MCF 10A (cell line): Measurements from ENCODE around the gene TMEM38A. TPM values are rescaled to one million over a fixed set of nuclear protein-coding genes. Genes with fewer than 3 reads are reported as not detected.
A peak's percentile ranks its signal among the peaks of the same experiment; 100 is the strongest.
"Not testable (repeated sequence)": the region's sequence is repeated elsewhere in the genome, so short reads cannot be mapped to it uniquely, and the experiment has no call there.

Experiments
- BruUV-seq: library from RNA; stranded (reverse); fragments of 400-500 nt; replicated peaks from 2 replicates; lab custom pipeline; 2021; lab: Mats Ljungman, UMichigan
- CTCF ChIA-PET: fragments of 300-600 bp; sonication (Branson Sonifier 250); formaldehyde crosslinking; extraction: SDS; loops from one replicate; lab custom pipeline; 2021; ENCODE audit warnings: antibody characterized with exemption, inconsistent platforms; lab: Yijun Ruan, JAX
- POLR2A ChIA-PET: fragments of 300-600, 350-650 bp; sonication (Branson Sonifier 250); formaldehyde crosslinking; extraction: SDS; loops from one replicate; lab custom pipeline; 2020; ENCODE audit warnings: antibody characterized with exemption, inconsistent platforms; lab: Yijun Ruan, JAX
- DNase-seq: peaks from one replicate; pipeline ENCODE4 v3.0.0-alpha.2; 2018; ENCODE audit not compliant: unreplicated experiment
- H3K27ac Mint-ChIP-seq: one replicate; pipeline ENCODE4 v1.8.0; 2022; ENCODE audit warnings: mild to moderate bottlenecking, low read depth, mixed read lengths; ENCODE audit not compliant: unreplicated experiment
- H3K27me3 Mint-ChIP-seq: one replicate; pipeline ENCODE4 v1.8.0; 2022; ENCODE audit warnings: mixed read lengths; ENCODE audit not compliant: insufficient read depth, unreplicated experiment
- H3K36me3 Mint-ChIP-seq: one replicate; pipeline ENCODE4 v1.8.0; 2022; ENCODE audit warnings: mild to moderate bottlenecking, moderate library complexity, mixed read lengths; ENCODE audit not compliant: insufficient read depth, unreplicated experiment
- H3K4me1 Mint-ChIP-seq: one replicate; pipeline ENCODE4 v1.8.0; 2022; ENCODE audit warnings: mixed read lengths; ENCODE audit not compliant: insufficient read depth, unreplicated experiment
- H3K4me3 Mint-ChIP-seq: one replicate; pipeline ENCODE4 v1.8.0; 2022; ENCODE audit warnings: mild to moderate bottlenecking, moderate library complexity, mixed read lengths; ENCODE audit not compliant: unreplicated experiment
- H3K9me3 Mint-ChIP-seq: one replicate; pipeline ENCODE4 v1.8.0; 2022; ENCODE audit warnings: mixed read lengths; ENCODE audit not compliant: unreplicated experiment
- intact Hi-C: fragments of 100-400 bp; cut with micrococcal nuclease; formaldehyde crosslinking; loops from 2 replicates; pipeline ENCODE4 v1.14.1; 2022
- total RNA-seq: library from RNA; stranded (reverse); gene quantifications from 2 replicates; pipeline ENCODE4 v1.2.3, GENCODE V29; 2022
- TF ChIP-seq, protein P1 (sequence below): fragments of 200-600 bp; IDR thresholded peaks from one replicate; pipeline ENCODE4 v1.8.0; 2022; ENCODE audit warnings: antibody characterized with exemption, mild to moderate bottlenecking; ENCODE audit not compliant: unreplicated experiment

Gene TMEM38A
- total RNA-seq, 1 experiment from 2014 or later = 2.1 TPM

DNA sequence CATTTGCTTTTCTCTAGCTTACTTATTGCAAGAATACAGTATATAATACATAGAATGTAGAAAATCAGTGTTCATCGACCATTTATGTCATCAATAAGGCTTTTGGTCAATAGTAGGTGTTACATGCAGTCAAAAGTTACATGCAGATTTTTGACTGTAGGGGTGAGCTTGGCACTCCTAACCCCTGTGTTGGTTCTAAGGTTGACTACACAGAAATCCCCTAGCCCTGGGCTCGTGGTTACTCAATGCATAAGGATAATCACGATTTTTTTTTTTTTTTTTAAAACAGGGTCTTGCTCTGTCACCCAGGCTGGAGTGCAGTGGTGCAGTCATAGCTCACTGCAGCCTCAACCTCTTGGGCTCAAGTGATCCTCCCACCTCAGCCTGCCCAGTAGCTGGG, 54.7 kb downstream of the TMEM38A start:
- ChIA-PET POLR2A (interaction anchor here (0.8 to 1.7 kb wide), 4 partner anchors 18 to 55 kb away, joined by 3 to 5 read pairs (median 4); partner anchors contain the start of gene TMEM38A), CTCF (interaction anchor here (0.6 to 6.9 kb wide), 9 partner anchors 12 to 254 kb away, joined by 3 to 53 read pairs (median 5); no protein-coding TSS in a partner anchor)
- intact Hi-C loops = loop anchor here (2.0 kb wide), 1 partner anchor 63 kb away; no protein-coding TSS in a partner anchor
- Mint-ChIP-seq H3K9me3 (no peaks in the 10 kb centered on the region), H3K4me1 (peaks cover 16% of the 10 kb centered on the region), H3K4me3 (no peak overlapping the region), H3K27me3 (no peaks in the 10 kb centered on the region), H3K36me3 (no peaks in the 10 kb centered on the region), H3K27ac (no peak overlapping the region)
- BruUV-seq = no TSS peak
- DNase-seq = no peak
- TF ChIP-seq, protein P1, sequence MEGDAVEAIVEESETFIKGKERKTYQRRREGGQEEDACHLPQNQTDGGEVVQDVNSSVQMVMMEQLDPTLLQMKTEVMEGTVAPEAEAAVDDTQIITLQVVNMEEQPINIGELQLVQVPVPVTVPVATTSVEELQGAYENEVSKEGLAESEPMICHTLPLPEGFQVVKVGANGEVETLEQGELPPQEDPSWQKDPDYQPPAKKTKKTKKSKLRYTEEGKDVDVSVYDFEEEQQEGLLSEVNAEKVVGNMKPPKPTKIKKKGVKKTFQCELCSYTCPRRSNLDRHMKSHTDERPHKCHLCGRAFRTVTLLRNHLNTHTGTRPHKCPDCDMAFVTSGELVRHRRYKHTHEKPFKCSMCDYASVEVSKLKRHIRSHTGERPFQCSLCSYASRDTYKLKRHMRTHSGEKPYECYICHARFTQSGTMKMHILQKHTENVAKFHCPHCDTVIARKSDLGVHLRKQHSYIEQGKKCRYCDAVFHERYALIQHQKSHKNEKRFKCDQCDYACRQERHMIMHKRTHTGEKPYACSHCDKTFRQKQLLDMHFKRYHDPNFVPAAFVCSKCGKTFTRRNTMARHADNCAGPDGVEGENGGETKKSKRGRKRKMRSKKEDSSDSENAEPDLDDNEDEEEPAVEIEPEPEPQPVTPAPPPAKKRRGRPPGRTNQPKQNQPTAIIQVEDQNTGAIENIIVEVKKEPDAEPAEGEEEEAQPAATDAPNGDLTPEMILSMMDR = no peak

DNA sequence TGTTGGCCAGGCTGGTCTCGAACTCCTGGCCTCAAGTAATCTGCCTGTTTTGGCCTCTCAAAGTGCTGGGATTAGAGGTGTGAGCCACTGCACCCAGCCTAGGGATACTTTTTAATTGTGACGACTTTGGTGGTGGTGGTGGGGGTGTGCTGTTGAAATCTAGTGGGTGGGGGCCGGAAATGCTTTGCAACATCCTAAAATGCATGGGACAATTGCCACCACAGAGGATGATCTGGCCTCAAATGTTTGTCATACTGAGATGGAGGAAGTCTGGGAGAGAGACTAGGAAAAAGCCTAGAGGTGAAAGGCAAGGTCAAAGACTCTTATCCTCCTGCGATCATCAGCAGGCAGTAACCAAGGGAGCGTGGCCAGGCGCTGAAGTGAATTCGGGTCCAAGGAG, 60.1 kb downstream of the TMEM38A start:
- ChIA-PET POLR2A (interaction anchor here (1.7 to 6.2 kb wide), 3 partner anchors 13 to 61 kb away, joined by 3 to 119 read pairs (median 26); partner anchors contain the start of genes SMIM7 and TMEM38A), CTCF (interaction anchor here (0.9 kb wide), 1 partner anchor 13 kb away, joined by 3 read pairs; no protein-coding TSS in a partner anchor)
- no TSS peak for BruUV-seq
- no peak for DNase-seq
- TF ChIP-seq, protein P1 = no peak
- no peak overlapping the region for H3K4me3 Mint-ChIP-seq
- no peaks in the 10 kb centered on the region for H3K36me3 Mint-ChIP-seq
- H3K27me3 Mint-ChIP-seq = no peaks in the 10 kb centered on the region
- intact Hi-C loops = no loop called here
- no peak overlapping the region for H3K27ac Mint-ChIP-seq
- H3K4me1 Mint-ChIP-seq = peaks cover 18% of the 10 kb centered on the region
- no peaks in the 10 kb centered on the region for H3K9me3 Mint-ChIP-seq

DNA sequence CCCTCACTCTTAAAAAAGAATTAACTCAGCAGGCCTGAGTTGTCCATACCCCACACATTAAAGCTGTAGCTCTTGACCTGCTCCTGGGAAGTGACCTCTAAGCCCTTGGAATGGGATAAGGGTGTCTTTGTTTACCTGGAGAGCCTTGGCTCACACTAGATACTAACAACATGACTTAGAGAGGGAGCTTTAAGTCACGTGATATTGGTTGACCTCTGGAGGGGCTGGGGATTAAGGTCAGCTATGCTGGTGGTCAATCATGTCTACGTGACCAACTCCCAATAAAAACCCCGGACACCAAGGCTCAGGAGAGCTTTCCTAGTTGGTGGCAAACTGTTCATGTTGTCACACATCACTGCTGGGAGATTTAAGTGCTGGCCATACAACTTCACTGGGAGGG, 61.7 kb downstream of the TMEM38A start:
- ChIA-PET POLR2A (interaction anchor here (0.8 to 6.2 kb wide), 3 partner anchors 11 to 63 kb away, joined by 3 to 119 read pairs (median 4); partner anchors contain the start of gene TMEM38A), CTCF (interaction anchor here (0.5 to 2.6 kb wide), 3 partner anchors 11 to 418 kb away, joined by 3 to 9 read pairs (median 3); no protein-coding TSS in a partner anchor)
- peaks cover 18% of the 10 kb centered on the region for H3K4me1 Mint-ChIP-seq
- no peaks in the 10 kb centered on the region for H3K9me3 Mint-ChIP-seq
- intact Hi-C loops = no loop called here
- no peaks in the 10 kb centered on the region for H3K36me3 Mint-ChIP-seq
- DNase-seq = no peak
- H3K27me3 Mint-ChIP-seq = no peaks in the 10 kb centered on the region
- H3K27ac Mint-ChIP-seq = no peak overlapping the region
- TF ChIP-seq, protein P1 = no peak
- BruUV-seq = no TSS peak
- no peak overlapping the region for H3K4me3 Mint-ChIP-seq

DNA sequence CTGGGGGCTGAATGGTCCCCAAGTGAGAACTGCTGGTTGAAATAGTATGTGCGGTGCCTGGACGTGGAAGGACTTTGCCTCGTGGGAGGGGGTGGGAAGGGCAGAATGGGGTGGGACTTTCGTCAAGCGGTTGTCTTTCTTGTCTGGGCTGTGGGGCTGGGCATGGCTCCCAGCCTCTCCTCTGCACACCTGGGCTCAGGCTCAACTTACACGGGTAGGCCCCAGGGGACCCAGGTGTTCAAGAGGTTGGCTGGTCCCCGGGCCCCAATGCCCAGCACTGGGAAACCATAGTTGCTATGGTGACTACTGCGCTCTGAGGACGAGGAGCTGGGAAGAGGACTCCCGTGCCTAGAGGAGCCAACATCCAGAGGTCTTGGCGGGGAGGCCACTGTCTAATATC, 66.0 kb downstream of the TMEM38A start:
- CTCF ChIA-PET = no interaction called here
- Mint-ChIP-seq H3K9me3 (no peaks in the 10 kb centered on the region), H3K27ac (no peak overlapping the region), H3K4me1 (no peaks in the 10 kb centered on the region), H3K27me3 (no peaks in the 10 kb centered on the region), H3K36me3 (no peaks in the 10 kb centered on the region), H3K4me3 (no peak overlapping the region)
- no TSS peak for BruUV-seq
- POLR2A ChIA-PET = no interaction called here
- intact Hi-C loops = no loop called here
- no peak for DNase-seq
- TF ChIP-seq, protein P1 = no peak

DNA sequence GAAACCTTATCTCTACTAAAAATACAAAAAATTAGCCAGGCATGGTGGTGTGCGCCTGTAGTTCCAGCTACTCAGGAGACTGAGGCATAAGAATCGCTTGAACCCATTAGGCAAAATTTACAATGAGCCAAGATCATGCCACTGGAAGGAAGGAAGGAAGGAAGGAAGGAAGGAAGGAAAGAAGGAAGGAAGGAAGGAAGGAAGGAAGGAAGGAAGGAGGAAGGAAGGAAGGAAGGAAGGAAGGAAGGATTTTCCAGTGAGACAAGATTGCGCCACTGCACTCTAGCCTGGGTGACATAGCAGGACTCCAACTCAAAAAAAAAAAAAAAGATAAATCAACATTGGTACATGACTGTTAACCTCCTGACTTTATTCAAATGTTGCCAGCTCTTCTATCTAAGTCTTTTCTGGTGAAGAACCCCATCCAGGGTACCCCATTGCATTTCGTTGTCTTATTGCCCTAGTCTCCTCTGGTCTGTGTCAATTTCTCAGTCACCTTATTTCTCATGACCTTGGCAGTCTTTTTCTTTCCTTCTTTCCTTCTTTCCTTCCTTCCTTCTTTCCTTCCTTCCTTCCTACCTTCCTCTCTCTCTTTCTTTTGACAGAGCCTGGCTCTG, 74.8 kb downstream of the TMEM38A start:
- not testable (repeated sequence) for H3K36me3 Mint-ChIP-seq, DNase-seq, H3K27me3 Mint-ChIP-seq, H3K4me3 Mint-ChIP-seq, BruUV-seq, H3K9me3 Mint-ChIP-seq
- POLR2A ChIA-PET = interaction anchor here (0.6 to 3.8 kb wide), 7 partner anchors 15 to 77 kb away, joined by 3 to 119 read pairs (median 3); partner anchors contain the start of gene NWD1
- Mint-ChIP-seq H3K27ac (peak overlapping the region; percentile 36), H3K4me1 (peaks cover 13% of the 10 kb centered on the region)
- CTCF ChIA-PET = interaction anchor here (0.6 to 0.8 kb wide), 4 partner anchors 10 to 761 kb away, joined by 3 to 4 read pairs (median 3); partner anchors contain the start of gene TMEM38A
- intact Hi-C loops = loop anchor here (2.0 kb wide), 1 partner anchor 17 kb away; the partner anchor contains the start of gene NWD1
